HG03025 (cell line): ENCODE data around the gene RYR2.
"Not testable (repeated sequence)": the region's sequence is repeated elsewhere in the genome, so short reads cannot be mapped to it uniquely, and the experiment has no call there.

Experiments used
- ATAC-seq: cut with Tn5 transposase; IDR thresholded peaks from one replicate; pipeline ENCODE4 v1.9.1; 2021; ENCODE audit warnings: mild to moderate bottlenecking, moderate library complexity; ENCODE audit not compliant: unreplicated experiment, low FRiP score

RYR2 gene

DNA sequence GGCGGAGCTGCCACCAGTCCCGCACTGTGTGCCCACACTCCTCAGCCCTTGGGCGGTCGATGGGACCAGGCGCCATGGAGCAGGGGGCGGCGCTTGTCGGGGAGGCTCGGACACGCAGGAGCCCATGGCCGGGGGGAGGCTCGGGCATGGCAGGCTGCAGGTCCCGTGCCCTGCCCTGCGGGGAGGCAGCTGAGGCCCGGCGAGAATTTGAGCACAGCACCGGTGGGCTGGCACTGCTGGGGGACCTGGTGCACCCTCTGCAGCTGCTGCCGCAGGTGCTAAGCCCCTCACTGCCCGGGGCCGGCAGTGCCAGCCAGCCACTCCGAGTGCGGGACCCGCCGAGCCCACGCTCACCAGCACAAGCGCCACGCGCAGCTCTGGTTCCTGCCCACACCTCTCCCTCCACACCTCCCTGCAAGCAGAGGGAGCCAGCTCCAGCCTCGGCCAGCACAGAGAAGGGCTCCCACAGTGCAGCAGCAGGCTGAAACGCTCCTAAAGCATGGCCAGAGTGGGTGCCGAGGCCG is 267.7 kb downstream of the RYR2 start:
- no peak for ATAC-seq

DNA sequence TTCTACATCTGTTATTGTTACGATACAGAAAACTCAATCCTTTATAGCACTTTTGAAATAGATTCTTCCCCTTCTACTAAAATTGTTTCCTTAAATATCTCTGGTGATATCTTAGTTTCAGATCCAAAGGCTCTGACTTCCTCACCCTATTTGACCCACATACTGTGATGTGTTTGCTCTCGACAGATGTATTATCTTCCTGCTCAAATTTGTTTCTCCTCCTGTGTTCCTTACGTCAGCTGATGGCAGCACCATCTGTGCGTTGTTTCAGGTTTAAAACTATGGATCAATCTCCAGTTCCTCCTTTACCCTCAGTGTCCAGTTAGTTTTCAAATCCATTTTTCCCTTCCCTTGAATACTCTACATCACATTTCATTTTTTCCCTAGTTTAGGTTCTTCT is 274.4 kb downstream of the RYR2 start:
- ATAC-seq, result no peak

DNA sequence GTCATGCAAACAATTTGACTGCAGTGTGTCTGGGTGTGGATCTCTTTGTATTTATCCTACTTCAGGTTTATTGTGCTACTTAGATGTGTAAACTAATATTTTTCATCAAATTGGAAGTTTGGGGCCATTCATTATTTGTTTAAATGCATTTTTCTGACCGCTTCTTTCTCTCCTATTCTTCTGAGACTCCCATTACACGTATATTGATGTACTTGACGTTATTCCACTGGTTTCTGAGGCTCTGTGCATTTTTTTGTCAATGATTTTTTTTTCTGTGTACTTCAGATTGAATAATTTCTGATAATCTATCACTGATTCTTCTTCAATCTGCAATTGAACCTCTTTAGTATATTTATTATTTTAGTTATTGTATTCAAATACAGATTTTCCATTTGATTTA is 276.8 kb downstream of the RYR2 start:
- no peak for ATAC-seq

DNA sequence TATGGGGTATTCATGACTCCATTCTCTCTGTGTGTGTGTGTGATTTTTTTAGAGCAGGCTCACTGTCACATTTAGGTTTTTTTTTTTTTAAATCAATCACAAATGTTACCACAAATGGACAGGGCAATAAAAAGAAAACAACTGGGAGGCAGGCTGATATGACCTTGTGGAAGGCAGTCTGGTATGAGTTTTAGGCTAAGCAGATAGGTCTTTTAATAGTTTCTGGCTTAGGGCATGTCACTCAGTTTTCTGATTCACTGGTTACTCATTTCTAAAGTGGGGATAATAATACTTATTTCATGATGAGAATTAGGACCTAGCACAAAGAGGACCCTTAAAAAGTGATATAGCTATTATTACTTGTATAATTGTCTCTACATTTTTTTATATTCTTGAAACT is 278.9 kb downstream of the RYR2 start:
- no peak for ATAC-seq

DNA sequence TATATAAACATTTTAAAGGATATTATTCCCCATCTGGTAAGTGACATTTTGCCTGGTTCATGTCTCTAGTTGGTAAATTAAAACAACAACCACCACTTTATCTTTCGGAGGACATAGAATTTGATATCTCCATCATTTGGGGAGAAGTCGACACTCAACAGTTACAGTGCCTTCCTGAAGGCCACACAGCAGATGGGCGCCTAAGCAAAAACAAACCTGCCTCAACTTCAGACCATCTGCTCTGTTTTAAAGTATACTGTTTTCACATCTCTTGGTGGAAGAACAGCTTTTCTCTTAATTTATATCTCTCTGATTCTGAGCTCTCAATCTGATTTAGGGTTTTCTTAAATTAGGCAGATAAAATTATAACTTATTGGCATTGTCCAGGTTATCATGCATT is 282.2 kb downstream of the RYR2 start:
- no peak for ATAC-seq

DNA sequence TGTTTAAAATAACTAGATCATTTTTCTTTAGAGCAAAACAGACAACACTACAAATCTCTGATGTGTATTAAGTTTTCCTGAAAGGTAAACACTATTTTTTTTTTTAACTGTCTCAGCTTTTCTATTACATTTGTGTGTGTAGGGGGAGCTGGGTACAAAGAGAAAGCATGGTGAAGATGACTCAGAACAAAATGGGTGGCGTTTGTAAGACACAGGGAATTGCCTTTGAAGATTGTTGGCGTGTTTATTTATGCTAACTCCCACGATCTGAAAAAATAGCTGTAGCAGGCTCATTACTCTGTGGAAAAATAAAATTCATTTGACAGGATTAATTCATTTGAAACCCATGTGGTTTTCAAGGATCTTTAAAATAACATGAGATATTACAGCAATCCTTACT is 285.1 kb downstream of the RYR2 start:
- no peak for ATAC-seq

- no peak for ATAC-seq
These were observed 298.9 kb downstream of the RYR2 start for GRCh38 chr1:237340892-237341291.

- ATAC-seq, result no peak
These were observed 299.4 kb downstream of the RYR2 start for GRCh38 chr1:237341391-237341790.

DNA sequence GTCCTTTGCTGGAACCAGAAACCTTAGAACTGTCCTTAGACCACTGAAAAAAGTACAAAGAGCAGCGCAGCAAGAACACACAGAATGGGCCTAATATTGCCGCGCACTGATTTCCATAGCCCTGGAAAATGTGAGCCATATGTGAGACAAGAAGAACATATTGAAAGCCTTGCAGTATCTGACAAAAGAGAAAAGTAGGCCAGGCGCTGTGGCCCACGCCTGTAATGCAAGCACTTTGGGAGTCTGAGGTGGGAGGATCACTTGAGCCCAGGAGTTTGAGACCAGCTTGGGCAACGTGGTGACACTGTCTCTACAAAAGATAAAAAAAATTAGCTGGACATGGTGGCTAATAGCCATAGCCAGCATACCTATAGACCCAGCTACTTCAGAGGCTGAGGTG is 300.7 kb downstream of the RYR2 start:
- no peak for ATAC-seq

DNA sequence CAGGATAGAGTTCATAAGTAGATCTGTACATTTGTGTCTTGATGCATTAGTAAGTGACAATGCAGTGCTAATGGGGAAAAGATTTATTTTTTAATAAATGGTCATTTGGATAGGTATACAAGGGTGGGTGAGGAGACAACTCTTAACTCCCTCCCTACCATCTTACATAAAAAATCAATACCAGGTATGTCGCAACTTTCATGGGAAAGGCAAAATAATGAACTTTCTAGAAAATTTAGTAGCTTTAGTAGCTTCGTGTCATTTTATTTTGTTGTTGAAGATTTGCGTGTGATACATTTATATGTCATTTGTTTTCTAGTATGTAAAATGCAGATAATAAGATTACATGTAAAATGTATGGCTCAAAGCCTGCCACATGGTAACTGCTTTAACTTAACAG is 310.8 kb downstream of the RYR2 start:
- no peak for ATAC-seq

- ATAC-seq, result no peak
These were observed 311.9 kb downstream of the RYR2 start for GRCh38 chr1:237353918-237354317.

DNA sequence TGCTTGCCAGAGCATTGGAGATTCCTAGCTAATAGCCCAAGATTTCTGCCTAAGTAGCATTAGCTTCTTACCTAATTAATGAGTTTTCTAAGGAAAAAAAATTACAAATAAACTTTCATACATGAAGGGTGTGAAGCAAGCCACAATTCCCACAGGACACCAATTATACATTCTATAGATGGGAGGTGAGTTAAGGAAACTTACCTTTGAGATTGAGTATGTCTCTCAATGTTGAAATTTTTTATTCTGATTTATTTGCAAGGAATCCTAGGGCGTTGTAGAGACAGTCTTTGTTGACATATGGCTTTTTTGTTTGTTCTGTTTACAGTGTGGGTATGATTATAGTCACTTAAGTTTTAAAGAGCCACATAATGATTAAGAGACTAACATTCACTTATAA is 313.0 kb downstream of the RYR2 start:
- ATAC-seq, result no peak

DNA sequence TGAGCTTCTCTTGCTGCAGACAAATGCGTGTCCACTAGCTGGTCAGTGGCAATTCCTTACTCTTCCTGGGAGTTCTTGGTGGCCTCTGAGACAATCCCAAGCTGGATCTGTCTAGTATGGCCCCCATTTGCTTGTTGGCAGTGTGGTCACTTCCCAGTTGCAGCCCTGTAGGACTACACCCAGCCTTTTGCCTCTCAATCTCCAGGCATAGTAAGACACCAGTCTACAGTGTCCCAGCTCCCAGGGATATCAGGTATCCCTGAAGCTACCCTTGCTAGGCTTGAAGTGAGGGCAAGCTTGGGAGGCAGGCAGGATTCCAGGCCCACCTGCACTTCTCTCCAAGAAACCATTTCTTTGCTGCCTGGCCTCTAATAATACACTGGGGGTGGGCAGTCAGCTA is 316.6 kb downstream of the RYR2 start:
- no peak for ATAC-seq

DNA sequence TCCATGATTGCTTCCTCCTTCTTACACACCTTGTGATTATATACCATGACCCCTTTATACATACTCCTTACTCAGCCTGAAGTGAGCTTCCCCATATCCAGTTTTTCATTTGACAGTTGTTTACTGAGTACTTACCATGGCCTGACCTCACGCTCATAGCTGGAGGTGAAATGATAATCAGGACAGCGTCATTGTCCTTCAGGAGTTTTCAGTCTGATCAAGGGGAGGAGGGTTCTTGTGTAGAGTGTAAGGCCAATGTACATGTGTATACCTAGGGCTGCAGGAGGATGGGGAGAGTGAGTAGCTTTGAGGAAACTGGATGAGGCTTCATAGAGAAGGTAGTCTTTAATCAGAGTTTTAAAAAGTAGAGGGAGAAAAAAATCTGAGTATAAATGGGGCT is 325.8 kb downstream of the RYR2 start:
- ATAC-seq, result no peak

DNA sequence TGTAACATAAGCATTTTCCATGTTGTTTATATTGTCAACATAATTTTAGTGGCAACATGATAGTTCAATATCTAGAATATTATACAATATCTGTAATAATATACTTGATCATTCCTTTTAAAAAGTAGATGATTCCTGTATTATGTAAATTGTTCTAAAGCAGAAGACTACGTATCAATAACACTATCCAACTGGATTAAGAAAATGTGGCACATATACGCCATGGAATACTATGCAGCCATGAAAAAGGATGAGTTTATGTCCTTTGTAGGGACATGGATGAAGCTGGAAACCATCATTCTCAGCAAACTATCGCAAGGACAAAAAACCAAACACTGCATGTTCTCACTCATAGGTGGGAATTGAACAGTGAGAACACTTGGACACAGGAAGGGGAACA is 329.5 kb downstream of the RYR2 start:
- ATAC-seq, result not testable (repeated sequence)

GRCh38 chr1:237383791-237384190 is 341.8 kb downstream of the RYR2 start:
- ATAC-seq, result no peak

DNA sequence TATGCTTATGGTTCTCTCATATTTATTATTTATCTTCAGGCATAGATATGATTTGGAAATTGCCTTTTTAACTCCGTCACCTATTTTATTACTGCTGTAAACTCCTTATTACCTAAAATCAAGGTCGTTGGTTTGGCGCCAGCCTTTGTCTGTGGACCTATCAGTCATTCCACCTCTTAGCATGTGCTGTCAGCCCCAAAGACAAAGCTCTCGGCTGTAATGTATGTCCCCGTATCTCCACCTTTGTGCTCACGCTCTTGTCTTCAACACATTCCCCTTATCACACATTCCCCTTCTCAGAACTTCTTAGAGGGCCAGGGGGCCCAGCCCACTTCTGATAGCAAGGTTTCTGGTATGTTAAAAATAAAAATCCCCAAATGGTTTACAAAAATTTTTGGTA is 342.2 kb downstream of the RYR2 start:
- no peak for ATAC-seq

GRCh38 chr1:237386362-237387143 is 344.6 kb downstream of the RYR2 start:
- ATAC-seq, result no peak

DNA sequence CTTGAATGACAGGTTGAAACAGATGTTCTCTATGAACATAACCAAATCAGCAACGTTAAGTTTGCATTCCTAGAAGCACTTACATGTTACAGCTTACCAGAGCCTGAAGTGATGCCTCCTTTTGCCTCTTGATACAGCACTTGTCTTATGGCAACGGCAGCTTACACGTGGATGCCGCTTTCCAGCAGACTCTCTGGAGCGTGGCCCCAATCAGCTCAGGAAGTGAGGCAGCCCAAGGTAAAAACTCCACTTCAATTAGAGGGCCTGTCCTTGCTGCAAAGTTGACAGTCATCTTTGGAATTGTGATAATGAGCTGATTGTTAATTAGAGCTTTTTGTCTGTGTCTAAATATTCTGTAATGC is 345.1 kb downstream of the RYR2 start:
- no peak for ATAC-seq

GRCh38 chr1:237390823-237391222 is 348.8 kb downstream of the RYR2 start:
- ATAC-seq, result no peak

DNA sequence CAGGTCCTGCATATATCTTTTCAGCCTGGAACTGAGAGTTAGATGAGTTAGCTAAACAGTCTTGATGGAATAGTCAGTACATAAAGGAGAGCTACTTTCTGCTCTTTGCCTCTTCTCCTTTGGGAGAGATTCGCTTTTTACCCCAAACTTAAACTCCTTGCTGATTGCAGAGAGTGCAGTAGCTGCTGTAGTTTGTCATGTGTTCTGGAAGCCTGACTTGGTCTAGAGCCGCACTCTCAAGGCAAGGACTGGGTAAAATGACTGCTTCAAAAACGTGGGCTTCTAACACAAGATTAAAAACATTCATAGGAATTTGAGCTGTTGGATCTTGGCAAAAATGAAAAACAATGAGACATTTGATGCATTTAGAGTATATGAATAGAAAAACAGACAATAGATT is 351.6 kb downstream of the RYR2 start:
- no peak for ATAC-seq

GRCh38 chr1:237394281-237394680 is 352.3 kb downstream of the RYR2 start:
- no peak for ATAC-seq

DNA sequence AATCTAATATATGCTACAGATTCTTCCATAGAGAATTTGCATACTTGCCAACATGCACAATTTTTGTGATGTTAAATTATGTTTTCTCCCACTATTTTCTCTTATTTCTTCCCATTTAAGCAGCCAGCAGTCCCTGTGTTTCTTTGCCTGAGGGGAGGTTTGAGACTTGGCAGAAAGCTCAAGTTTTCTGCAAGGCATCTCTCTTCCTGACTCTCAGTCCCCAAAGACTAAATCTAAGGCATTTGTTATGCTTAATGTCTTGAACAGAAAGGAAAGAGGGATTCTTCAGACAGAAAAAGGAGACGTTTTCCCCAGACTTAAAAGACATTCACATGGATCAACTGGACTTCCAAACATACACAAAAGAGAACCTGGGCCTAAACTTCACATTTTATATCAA is 354.4 kb downstream of the RYR2 start:
- no peak for ATAC-seq
